Upper lobe of left lung (tissue), 4 donors: Measurements from ENCODE around the gene GTF2F1.

Experiments
- CTCF ChIP-seq, 6 experiments: fragments of 450-650 bp in 4 of 6; fragments of 200-600 bp in 2 of 6; sonication (generic) in 2 of 6; IDR thresholded peaks; one replicate each; pipeline ENCODE4 v1.5.1; 2016 to 2019; ENCODE audit warnings: antibody characterized with exemption in 6 of 6
- EP300 ChIP-seq, 4 donors: sonication (generic); formaldehyde crosslinking; IDR thresholded peaks; one replicate each; pipeline ENCODE4 v1.5.1; 2017; ENCODE audit warnings: antibody characterized with exemption in 4 of 4, control low read depth in 2 of 4
- POLR2AphosphoS5 ChIP-seq, 2 donors: sonication (generic); formaldehyde crosslinking; IDR thresholded peaks; one replicate each; pipeline ENCODE4 v1.5.1; 2017; ENCODE audit warnings: antibody characterized with exemption in 2 of 2

GRCh38 chr19:6409346-6409745 lies 16.4 kb upstream of the GTF2F1 start:
- no peak for TF ChIP-seq CTCF (IDR thresholded peaks at IDR 0.05)
- no peak for TF ChIP-seq POLR2AphosphoS5 (IDR thresholded peaks at IDR 0.05)
- no peak for TF ChIP-seq EP300 (IDR thresholded peaks at IDR 0.05)
